Endothelial cell of umbilical vein (primary cell): ENCODE data around the gene TPCN2. TPM values are rescaled to one million over a fixed set of nuclear protein-coding genes. Genes with fewer than 3 reads are reported as not detected.

Experiments used
- BruUV-seq: library from RNA; stranded (reverse); fragments of 400-500 nt; replicated peaks from 2 replicates; lab custom pipeline; 2021; lab: Mats Ljungman, UMichigan
- CTCF ChIA-PET: fragments of 300-600, 350-600 bp; sonication (Branson Sonifier 250); formaldehyde crosslinking; loops from one replicate; lab custom pipeline; 2021; ENCODE audit warnings: antibody characterized with exemption, inconsistent platforms; lab: Charles Lee
- POLR2A ChIA-PET: fragments of 300-600, 350-600 bp; sonication (Branson Sonifier 250); formaldehyde crosslinking; loops from one replicate; lab custom pipeline; 2021; ENCODE audit warnings: antibody characterized with exemption, inconsistent platforms; lab: Charles Lee
- DNase-seq: peaks from one replicate; pipeline ENCODE4 v3.0.0-alpha.2; 2011; ENCODE audit warnings: low read depth, low spot score
- FAIRE-seq: peaks from 2 replicates; lab custom pipeline; 2011; peaks lifted over from hg19 to GRCh38; lab: Jason Lieb, UNC
- H2AFZ ChIP-seq: 2 replicates; pipeline ENCODE4 v1.6.0; 2012; ENCODE audit warnings: low read depth, low read length, control low read depth, inconsistent platforms
- H3K27ac ChIP-seq: 2 replicates; pipeline ENCODE4 v1.5.1; 2011; ENCODE audit warnings: low read depth, mild to moderate bottlenecking, control low read depth, low read length, moderate library complexity; ENCODE audit not compliant: insufficient read depth
- H3K27me3 ChIP-seq, 2 experiments: 2 replicates each; pipeline versions ENCODE4 v1.6.0 to v1.6.1; 2011; ENCODE audit warnings: low read length in 2 of 2, mixed read lengths in 1 of 2; ENCODE audit not compliant: control insufficient read depth in 2 of 2, insufficient read depth in 2 of 2
- H3K36me3 ChIP-seq, 2 experiments: 2 replicates in 1 of 2; 3 replicates in 1 of 2; pipeline ENCODE4 v1.5.1; 2011; ENCODE audit warnings: low read length in 2 of 2, mild to moderate bottlenecking in 1 of 2, moderate library complexity in 1 of 2; ENCODE audit not compliant: control insufficient read depth in 2 of 2, insufficient read depth in 2 of 2; ENCODE audit errors: extremely low read depth in 1 of 2
- H3K4me1 ChIP-seq: 3 replicates; pipeline ENCODE4 v1.5.1; 2011; ENCODE audit warnings: mild to moderate bottlenecking, low read length; ENCODE audit not compliant: control insufficient read depth, insufficient read depth; ENCODE audit errors: extremely low read depth
- H3K4me2 ChIP-seq: 2 replicates; pipeline ENCODE4 v1.6.1; 2011; ENCODE audit warnings: low read length, control low read depth, mixed read lengths; ENCODE audit not compliant: insufficient read depth
- H3K4me3 ChIP-seq, 3 experiments: fragments of 200-600 bp in 1 of 3; sonication (generic), shearing (Covaris generic) in 1 of 3; replicated peaks in 1 of 3; 2 replicates each; pipeline ENCODE4 v1.5.1; 2011 to 2016; ENCODE audit warnings: control low read depth in 3 of 3, low read length in 3 of 3, mild to moderate bottlenecking in 2 of 3, inconsistent platforms in 1 of 3, low read depth in 1 of 3, moderate library complexity in 1 of 3; ENCODE audit not compliant: insufficient read depth in 1 of 3
- H3K79me2 ChIP-seq: 2 replicates; pipeline ENCODE4 v1.6.0; 2012; ENCODE audit warnings: low read length, inconsistent platforms; ENCODE audit not compliant: control insufficient read depth, insufficient read depth
- H3K9ac ChIP-seq: replicated peaks from 2 replicates; pipeline ENCODE3; 2011; ENCODE audit warnings: low read length, control low read depth; ENCODE audit not compliant: insufficient read depth; ENCODE audit errors: extremely low read depth
- H3K9me1 ChIP-seq: replicated peaks from 3 replicates; pipeline ENCODE4 v1.6.0; 2011; ENCODE audit warnings: mild to moderate bottlenecking, low read length; ENCODE audit not compliant: control insufficient read depth, insufficient read depth; ENCODE audit errors: extremely low read depth
- H3K9me3 ChIP-seq: replicated peaks from 2 replicates; pipeline ENCODE4 v1.5.1; 2012; ENCODE audit warnings: low read length, inconsistent platforms; ENCODE audit not compliant: control insufficient read depth, insufficient read depth
- H4K20me1 ChIP-seq: replicated peaks from 2 replicates; pipeline ENCODE3; 2011; ENCODE audit warnings: mild to moderate bottlenecking, low read length; ENCODE audit not compliant: control insufficient read depth, insufficient read depth; ENCODE audit errors: extremely low read depth
- CTCF ChIP-seq, 2 donors: IDR thresholded peaks; 1 replicate in 1 of 2; 2 replicates in 1 of 2; pipeline ENCODE4 v1.5.1; 2011; ENCODE audit warnings: low read length in 2 of 2, mild to moderate bottlenecking in 2 of 2, moderate library complexity in 2 of 2, control low read depth in 1 of 2, inconsistent platforms in 1 of 2, low read depth in 1 of 2; ENCODE audit not compliant: insufficient read depth in 1 of 2; ENCODE audit errors: extremely low read depth in 1 of 2
- EZH2 ChIP-seq: IDR thresholded peaks from 2 replicates; pipeline ENCODE4 v1.6.1; 2012; ENCODE audit warnings: borderline replicate concordance, low read depth, mild to moderate bottlenecking, moderate library complexity, low read length, inconsistent platforms; ENCODE audit not compliant: severe bottlenecking
- FOS ChIP-seq: IDR thresholded peaks from 2 replicates; pipeline ENCODE4 v1.6.1; 2011; ENCODE audit warnings: mild to moderate bottlenecking, low read length, moderate library complexity, borderline replicate concordance; ENCODE audit not compliant: insufficient read depth
- GATA2 ChIP-seq: IDR thresholded peaks from 2 replicates; pipeline ENCODE4 v1.7.0; 2011; ENCODE audit warnings: low read depth, mild to moderate bottlenecking, moderate library complexity, mixed read lengths, low read length; ENCODE audit not compliant: insufficient read length, insufficient read depth
- JUN ChIP-seq: IDR thresholded peaks from 2 replicates; pipeline ENCODE4 v1.6.1; 2011; ENCODE audit warnings: borderline replicate concordance, low read depth; ENCODE audit not compliant: insufficient read length, insufficient read depth
- MAX ChIP-seq: IDR thresholded peaks from 2 replicates; pipeline ENCODE4 v1.6.1; 2011; ENCODE audit not compliant: insufficient read depth, insufficient read length
- MYC ChIP-seq: IDR thresholded peaks from one replicate; pipeline ENCODE4 v1.6.1; 2011; ENCODE audit warnings: mild to moderate bottlenecking, low read depth, low read length
- POLR2A ChIP-seq: IDR thresholded peaks from 2 replicates; pipeline ENCODE4 v1.6.1; 2012; ENCODE audit warnings: low read depth, mild to moderate bottlenecking, control low read depth, low read length
- POLR2AphosphoS5 ChIP-seq: IDR thresholded peaks from 2 replicates; pipeline ENCODE4 v1.6.1; 2012; ENCODE audit warnings: low read depth, mild to moderate bottlenecking, control low read depth, low read length, moderate library complexity; ENCODE audit not compliant: insufficient read depth
- dilution Hi-C: fragments of 300-500 bp; cut with MboI; formaldehyde crosslinking; loops from one replicate; pipeline ENCODE4 v1.15.0; 2019; ENCODE audit warnings: low sequenced_read_pairs; ENCODE audit not compliant: extremely low pct_ligation_motif_present
- intact Hi-C: fragments of 100-400 bp; cut with micrococcal nuclease; formaldehyde crosslinking; loops from one replicate; pipeline ENCODE4 v1.10.0; 2022
- polyA plus RNA-seq, 4 experiments: library from polyadenylated mRNA; depleted of rRNA in 3 of 4; stranded (reverse) in 3 of 4; unstranded in 1 of 4; fragments of >200 nt; gene quantifications; 2 replicates each; pipeline versions ENCODE4 v1.2.1 to v1.2.3, GENCODE V29; 2011 to 2012; ENCODE audit warnings: missing spikeins in 1 of 4
- total RNA-seq: library from RNA; stranded (reverse); gene quantifications from 2 replicates; pipeline ENCODE4 v1.2.3, GENCODE V29; 2021

Gene TPCN2
- total and polyA plus RNA-seq, 2 donors (not counting 3 experiments of a cell fraction or from before 2014, with no cell fraction given) = 10.3 to 13.4 TPM

- no peak overlapping the region for H3K4me2 ChIP-seq
- no peaks in the 10 kb centered on the region for H3K27me3 ChIP-seq
- no peaks in the 10 kb centered on the region for H3K9me3 ChIP-seq
- FAIRE-seq (no peak), DNase-seq (no peak)
- TF ChIP-seq FOS (no peak), EZH2 (no peak), POLR2AphosphoS5 (no peak), MAX (no peak), CTCF (IDR thresholded peaks at IDR 0.05; ENCODE audit: extremely low read depth in 1 of 2, insufficient read depth in 1 of 2, low read depth in 1 of 2, low read length in 2 of 2) (no peak), JUN (no peak), MYC (no peak), GATA2 (no peak), POLR2A (no peak)
- H3K27ac ChIP-seq = no peak overlapping the region
- H3K4me3 ChIP-seq = no peak overlapping the region
- no TSS peak for BruUV-seq
- dilution Hi-C loops = loop anchor here (25.0 kb wide), 1 partner anchor 542 kb away; no protein-coding TSS in a partner anchor
- CTCF ChIA-PET = interaction anchor here (1.1 to 1.8 kb wide), 2 partner anchors 11 to 19 kb away, joined by 4 to 8 read pairs; no protein-coding TSS in a partner anchor
- H3K36me3 ChIP-seq = no peaks in the 10 kb centered on the region
- POLR2A ChIA-PET = no interaction called here
- peaks cover 18% of the 10 kb centered on the region for H3K4me1 ChIP-seq
- no peak overlapping the region for H3K9ac ChIP-seq
- H3K9me1 ChIP-seq = no peaks in the 10 kb centered on the region
- H4K20me1 ChIP-seq = no peaks in the 10 kb centered on the region
- H2AFZ ChIP-seq = no peak overlapping the region
- no peaks in the 10 kb centered on the region for H3K79me2 ChIP-seq
- intact Hi-C loops = loop anchor here (10.0 kb wide), 1 partner anchor 145 kb away; no protein-coding TSS in a partner anchor
These were observed 71.6 kb downstream of the TPCN2 start for GRCh38 chr11:69120096-69120875.
